Measurements from ENCODE around the gene MACROD2.

MACROD2 gene

DNA sequence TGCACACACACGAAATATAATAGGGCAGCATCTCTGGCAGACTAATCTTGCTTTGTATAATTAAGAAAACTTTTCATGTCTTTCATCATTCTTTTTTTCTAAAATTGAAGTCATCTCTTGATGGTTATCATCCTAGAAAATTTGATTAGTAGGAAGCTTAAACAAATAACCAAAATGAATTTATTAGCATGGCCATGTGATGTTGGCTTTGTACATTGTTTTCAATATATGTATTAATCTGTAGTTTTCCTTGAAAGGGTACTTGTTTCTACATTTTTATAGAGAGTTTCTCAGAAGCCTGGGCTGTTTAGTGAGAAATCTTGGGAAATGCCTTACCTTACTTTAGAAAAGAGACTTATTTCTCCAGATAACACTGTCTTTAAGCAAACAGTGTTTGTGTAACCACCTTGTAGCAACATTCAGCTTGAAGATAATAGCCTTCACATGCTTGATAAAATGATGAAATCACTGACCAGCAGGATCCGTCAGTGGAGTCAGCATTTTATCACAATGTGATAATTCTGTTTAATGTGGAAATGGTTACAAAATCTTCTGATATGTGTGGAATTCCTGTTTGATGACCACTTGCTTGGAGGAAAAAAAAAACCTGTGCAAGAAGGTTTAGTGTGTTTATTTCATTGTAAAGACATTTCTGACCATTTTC, 147.8 kb downstream of the MACROD2 start:
- no peak for DNase-seq (ENCODE audit: extremely low read depth, insufficient read length)
- Histone ChIP-seq H3K27me3 (replicated peaks; ENCODE audit: control insufficient read depth, insufficient read depth, low read length) (no peaks in the 10 kb centered on the region), H3K4me3 (replicated peaks; ENCODE audit: low read depth, low read length) (no peak overlapping the region), H3K36me3 (ENCODE audit: control insufficient read depth, insufficient read depth, low read length) (no peaks in the 10 kb centered on the region)
- TF ChIP-seq, protein P1, sequence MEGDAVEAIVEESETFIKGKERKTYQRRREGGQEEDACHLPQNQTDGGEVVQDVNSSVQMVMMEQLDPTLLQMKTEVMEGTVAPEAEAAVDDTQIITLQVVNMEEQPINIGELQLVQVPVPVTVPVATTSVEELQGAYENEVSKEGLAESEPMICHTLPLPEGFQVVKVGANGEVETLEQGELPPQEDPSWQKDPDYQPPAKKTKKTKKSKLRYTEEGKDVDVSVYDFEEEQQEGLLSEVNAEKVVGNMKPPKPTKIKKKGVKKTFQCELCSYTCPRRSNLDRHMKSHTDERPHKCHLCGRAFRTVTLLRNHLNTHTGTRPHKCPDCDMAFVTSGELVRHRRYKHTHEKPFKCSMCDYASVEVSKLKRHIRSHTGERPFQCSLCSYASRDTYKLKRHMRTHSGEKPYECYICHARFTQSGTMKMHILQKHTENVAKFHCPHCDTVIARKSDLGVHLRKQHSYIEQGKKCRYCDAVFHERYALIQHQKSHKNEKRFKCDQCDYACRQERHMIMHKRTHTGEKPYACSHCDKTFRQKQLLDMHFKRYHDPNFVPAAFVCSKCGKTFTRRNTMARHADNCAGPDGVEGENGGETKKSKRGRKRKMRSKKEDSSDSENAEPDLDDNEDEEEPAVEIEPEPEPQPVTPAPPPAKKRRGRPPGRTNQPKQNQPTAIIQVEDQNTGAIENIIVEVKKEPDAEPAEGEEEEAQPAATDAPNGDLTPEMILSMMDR (IDR thresholded peaks at IDR 0.05; ENCODE audit: insufficient read depth, low read length, poor library complexity, severe bottlenecking) = no peak

DNA sequence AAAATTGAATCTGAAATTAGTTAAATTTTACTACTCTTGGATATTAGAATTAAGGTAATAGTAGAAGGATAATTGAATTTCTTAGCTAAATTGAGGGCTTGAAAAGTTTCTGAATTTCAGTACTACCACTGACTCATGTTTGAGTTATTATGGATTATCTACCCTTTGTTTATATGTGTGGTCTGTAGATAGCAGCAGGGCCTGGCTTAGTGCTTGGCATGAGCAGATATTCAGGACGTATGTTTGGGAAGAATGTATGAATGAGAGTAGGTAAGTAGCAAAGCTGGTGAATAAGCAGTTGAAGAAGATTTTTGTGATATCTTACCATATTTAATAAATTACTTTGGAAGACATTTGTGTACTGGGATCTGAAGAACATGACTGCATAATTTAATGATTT, 152.7 kb downstream of the MACROD2 start:
- TF ChIP-seq, protein P1 (IDR thresholded peaks at IDR 0.05; ENCODE audit: insufficient read depth, low read length, poor library complexity, severe bottlenecking) = no peak
- Histone ChIP-seq H3K4me3 (replicated peaks; ENCODE audit: low read depth, low read length) (no peak overlapping the region), H3K36me3 (ENCODE audit: control insufficient read depth, insufficient read depth, low read length) (no peaks in the 10 kb centered on the region), H3K27me3 (replicated peaks; ENCODE audit: control insufficient read depth, insufficient read depth, low read length) (no peaks in the 10 kb centered on the region)
- no peak for DNase-seq (ENCODE audit: extremely low read depth, insufficient read length)

DNA sequence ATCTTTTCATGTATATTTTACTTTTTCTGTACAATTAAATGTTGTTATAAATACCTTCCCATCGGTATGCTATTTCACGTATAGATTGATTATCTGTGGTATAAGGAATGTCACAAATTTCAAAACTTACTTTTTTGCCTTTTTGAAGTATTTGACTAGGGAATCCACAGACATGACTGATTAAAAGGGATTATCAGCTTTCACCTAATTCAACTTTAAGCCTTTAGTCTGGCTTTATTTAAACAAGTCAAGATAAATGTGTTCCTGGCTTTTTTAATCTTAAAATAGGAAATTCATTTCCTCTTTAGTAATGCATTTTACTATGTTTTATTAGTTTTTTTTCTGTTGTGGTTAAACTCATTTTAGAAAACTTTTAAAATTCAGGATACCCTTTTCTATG, 160.0 kb downstream of the MACROD2 start:
- Histone ChIP-seq H3K4me3 (replicated peaks; ENCODE audit: low read depth, low read length) (no peak overlapping the region), H3K27me3 (replicated peaks; ENCODE audit: control insufficient read depth, insufficient read depth, low read length) (no peaks in the 10 kb centered on the region), H3K36me3 (ENCODE audit: control insufficient read depth, insufficient read depth, low read length) (no peaks in the 10 kb centered on the region)
- no peak for DNase-seq (ENCODE audit: extremely low read depth, insufficient read length)
- TF ChIP-seq, protein P1 (IDR thresholded peaks at IDR 0.05; ENCODE audit: insufficient read depth, low read length, poor library complexity, severe bottlenecking) = no peak

DNA sequence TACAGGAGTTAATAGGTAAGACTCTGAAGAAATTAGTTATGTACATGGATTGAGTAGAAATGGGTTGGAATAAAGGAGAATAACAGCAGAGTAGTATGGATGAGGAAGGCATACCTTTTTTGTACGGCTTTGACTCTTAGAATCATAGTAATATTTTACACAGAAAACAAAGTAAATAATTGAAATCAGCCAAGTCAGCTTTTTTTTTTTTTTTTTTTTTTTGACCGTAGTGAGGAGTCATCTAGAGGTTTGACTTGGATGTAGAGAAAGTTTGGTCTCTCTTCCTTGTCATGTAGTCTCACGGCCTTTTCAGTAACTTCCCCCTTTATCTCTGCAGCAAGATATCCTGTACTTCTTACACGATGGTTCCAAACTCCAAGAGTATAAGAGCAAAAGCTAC, 183.2 kb downstream of the MACROD2 start:
- H3K36me3 ChIP-seq (ENCODE audit: control insufficient read depth, insufficient read depth, low read length) = no peaks in the 10 kb centered on the region

DNA sequence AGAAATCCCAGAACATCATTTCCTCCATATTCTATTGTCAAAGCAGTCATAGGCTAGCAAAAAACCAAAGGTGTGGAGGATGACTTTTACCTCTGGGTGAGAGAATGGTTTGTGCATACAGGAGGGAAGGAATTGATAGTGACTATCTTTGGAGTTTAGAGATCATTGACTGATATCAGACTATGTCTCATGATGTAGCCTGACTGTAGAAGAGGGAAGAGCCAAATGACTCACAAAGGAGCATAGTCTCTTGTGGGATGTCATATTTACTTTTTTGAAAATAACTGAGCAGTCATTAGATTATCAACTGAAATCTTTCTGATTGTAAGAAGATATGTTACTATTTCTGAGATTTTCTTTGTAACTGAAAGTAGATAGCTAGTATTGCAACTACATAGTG, 183.6 kb downstream of the MACROD2 start:
- no peak for DNase-seq (ENCODE audit: extremely low read depth, insufficient read length)
- H3K4me3 ChIP-seq (replicated peaks; ENCODE audit: low read depth, low read length) = no peak overlapping the region
- H3K36me3 ChIP-seq (ENCODE audit: control insufficient read depth, insufficient read depth, low read length) = no peaks in the 10 kb centered on the region
- TF ChIP-seq, protein P1 (IDR thresholded peaks at IDR 0.05; ENCODE audit: insufficient read depth, low read length, poor library complexity, severe bottlenecking) = no peak
- no peaks in the 10 kb centered on the region for H3K27me3 ChIP-seq (replicated peaks; ENCODE audit: control insufficient read depth, insufficient read depth, low read length)

More for the DNA sequence above, 183.2 kb downstream of the MACROD2 start:
- no peaks in the 10 kb centered on the region for H3K27me3 ChIP-seq (replicated peaks; ENCODE audit: control insufficient read depth, insufficient read depth, low read length)
- TF ChIP-seq, protein P1 (IDR thresholded peaks at IDR 0.05; ENCODE audit: insufficient read depth, low read length, poor library complexity, severe bottlenecking) = no peak
- no peak for DNase-seq (ENCODE audit: extremely low read depth, insufficient read length)
- no peak overlapping the region for H3K4me3 ChIP-seq (replicated peaks; ENCODE audit: low read depth, low read length)

Measured in GM06990 (cell line).